Measurements from ENCODE around the gene AK8. TPM values are rescaled to one million over a fixed set of nuclear protein-coding genes. Genes with fewer than 3 reads are reported as not detected.
A peak's percentile ranks its signal among the peaks of the same experiment; 100 is the strongest.

Gene AK8
- total and polyA plus RNA-seq, 9 of the 15 experiments (the other 6 are each of a cell fraction or from before 2014, with no cell fraction given): 0.06 to 0.37 TPM; not detected in 7

- TF ChIP-seq ZNF695 (CRISPR knock-in tag; IDR thresholded peaks at IDR 0.05) (no peak), CTCFL (IDR thresholded peaks at IDR 0.05; ENCODE audit: borderline replicate concordance, insufficient read depth, low read depth, low read length, poor library complexity, severe bottlenecking) (no peak), HLTF (IDR thresholded peaks at IDR 0.05) (no peak), RBM15 (IDR thresholded peaks at IDR 0.05; ENCODE audit: insufficient read depth, low read length) (no peak), TRIM28 (IDR thresholded peaks at IDR 0.05) (peak; percentile 98), GATA2 (CRISPR knock-in tag; IDR thresholded peaks at IDR 0.05) (no peak), HDAC3 (IDR thresholded peaks at IDR 0.05; ENCODE audit: borderline replicate concordance, partially characterized antibody) (no peak), ZNF668 (CRISPR knock-in tag; IDR thresholded peaks at IDR 0.05) (no peak), ZNF407 (IDR thresholded peaks at IDR 0.05; ENCODE audit: low read depth) (no peak), RFX1 (IDR thresholded peaks at IDR 0.05) (no peak), SRSF1 (IDR thresholded peaks at IDR 0.05; ENCODE audit: low read depth, low read length) (no peak), PTTG1 (tag; IDR thresholded peaks at IDR 0.05; ENCODE audit: low read depth) (no peak), ZNF655 (CRISPR knock-in tag; IDR thresholded peaks at IDR 0.05) (no peak), C11orf30 (IDR thresholded peaks at IDR 0.05; ENCODE audit: low read depth) (no peak), ZNF740 (CRISPR knock-in tag; IDR thresholded peaks at IDR 0.05) (no peak), ZNF740 (tag; IDR thresholded peaks at IDR 0.05) (no peak)
Measured at GRCh38 chr9:132697230-132697629, 180.9 kb downstream of the AK8 start (continued).

Measured in K562 (cell line).